Fibroblast of skin of right quadriceps (primary cell): ENCODE data around the gene SPATA25.
"Not testable (repeated sequence)": the region's sequence is repeated elsewhere in the genome, so short reads cannot be mapped to it uniquely, and the experiment has no call there.

ENCODE experiments used
- DNase-seq: peaks from one replicate; pipeline ENCODE4 v3.0.0-alpha.2; 2013

The SPATA25 gene

GRCh38 chr20:45887346-45887715 lies at the start of gene SPATA25:
Gene SPATA25 (minus strand): TSS chr20:45887622. CDS start chr20:45887590, 32 bp downstream.
- DNase-seq = no peak

GRCh38 chr20:45935416-45936046 lies 48.1 kb upstream of the SPATA25 start:
- DNase-seq = no peak

GRCh38 chr20:45934586-45935415 lies 47.4 kb upstream of the SPATA25 start, which contains the start of gene PCIF1:
Gene PCIF1 (plus strand): TSS chr20:45934683. CDS start chr20:45939000, 4,317 bp downstream.
- peak; percentile 97 for DNase-seq

GRCh38 chr20:45934046-45934585 lies 46.7 kb upstream of the SPATA25 start:
- DNase-seq = peak; percentile 39

GRCh38 chr20:45933266-45934045 lies 46.0 kb upstream of the SPATA25 start:
- DNase-seq = peak; percentile 72

GRCh38 chr20:45931680-45932079 lies 44.3 kb upstream of the SPATA25 start:
- DNase-seq = not testable (repeated sequence)

- no peak for DNase-seq
These were observed 39.9 kb upstream of the SPATA25 start for GRCh38 chr20:45927071-45927878.

GRCh38 chr20:45926731-45927070 lies 39.3 kb upstream of the SPATA25 start:
- DNase-seq = no peak

GRCh38 chr20:45925821-45926506 lies 38.5 kb upstream of the SPATA25 start:
- no peak for DNase-seq

GRCh38 chr20:45924391-45925261 lies 37.2 kb upstream of the SPATA25 start:
- DNase-seq = peak; percentile 19

- no peak for DNase-seq
These were observed 34.1 kb upstream of the SPATA25 start for GRCh38 chr20:45921337-45922189.

- no peak for DNase-seq
These were observed 33.3 kb upstream of the SPATA25 start for GRCh38 chr20:45920462-45921336.

- peak; percentile 53 for DNase-seq
These were observed 32.3 kb upstream of the SPATA25 start for GRCh38 chr20:45919542-45920399.

GRCh38 chr20:45918779-45919537 lies 31.5 kb upstream of the SPATA25 start:
- DNase-seq = no peak

- DNase-seq = no peak
These were observed 30.8 kb upstream of the SPATA25 start for GRCh38 chr20:45918182-45918737.

- peak; percentile 24 for DNase-seq
These were observed 30.3 kb upstream of the SPATA25 start for GRCh38 chr20:45917790-45918141.

- no peak for DNase-seq
These were observed 25.7 kb upstream of the SPATA25 start for GRCh38 chr20:45913116-45913515.
